A549 (cell line): ENCODE results near the gene EBF4. TPM values are rescaled to one million over a fixed set of nuclear protein-coding genes. Genes with fewer than 3 reads are reported as not detected.

Experiments used
- ATAC-seq, 2 experiments: fragments of 200-7000 bp in 1 of 2; fragments of >200 bp in 1 of 2; cut with Nextera tagmentation in 1 of 2; cut with Tn5 transposase in 1 of 2; 3 replicates each; pipeline versions ENCODE4 v1.8.0 to v1.9.1; 2018 to 2020; ENCODE audit warnings: mild to moderate bottlenecking in 1 of 2, moderate library complexity in 1 of 2
- CTCF ChIA-PET: fragments of 300-600 bp; sonication (Branson Sonifier 250); formaldehyde crosslinking; extraction: SDS; loops from one replicate; lab custom pipeline; 2021; ENCODE audit warnings: antibody characterized with exemption, inconsistent platforms; lab: Yijun Ruan, JAX
- POLR2A ChIA-PET: fragments of 350-600 bp; formaldehyde crosslinking; extraction: SDS; loops from one replicate; lab custom pipeline; 2021; ENCODE audit warnings: antibody characterized with exemption, inconsistent platforms; lab: Yijun Ruan, JAX
- DNase-seq, 2 experiments: peaks; one replicate each; pipeline versions ENCODE4 v3.0.0 to v3.0.0-alpha.2; 2011 to 2016; ENCODE audit warnings: low read depth in 1 of 2, low spot score in 1 of 2
- FAIRE-seq: peaks from 2 replicates; lab custom pipeline; 2011; peaks lifted over from hg19 to GRCh38; lab: Jason Lieb, UNC
- H3K27ac ChIP-seq, 2 experiments: fragments of >200 bp; sonication (Bioruptor Twin); formaldehyde crosslinking; 3 replicates each; pipeline ENCODE4 v1.5.1; 2016 to 2017
- H3K4me1 ChIP-seq: fragments of >200 bp; sonication (Bioruptor Twin); formaldehyde crosslinking; 3 replicates; pipeline ENCODE4 v1.6.1; 2016
- H3K4me2 ChIP-seq: fragments of >200 bp; sonication (Bioruptor Twin); formaldehyde crosslinking; 3 replicates; pipeline ENCODE4 v1.6.1; 2016
- H3K4me3 ChIP-seq: fragments of >200 bp; sonication (Bioruptor Twin); formaldehyde crosslinking; 3 replicates; pipeline ENCODE4 v1.5.1; 2016
- H3K9me3 ChIP-seq: fragments of >200 bp; sonication (Bioruptor Twin); formaldehyde crosslinking; 3 replicates; pipeline ENCODE4 v1.6.1; 2016
- BHLHE40 ChIP-seq: IDR thresholded peaks from 2 replicates; pipeline ENCODE4 v1.6.1; 2012; ENCODE audit warnings: low read depth, low read length, inconsistent platforms
- CBX8 ChIP-seq: fragments of 200-600 bp; sonication (generic); IDR thresholded peaks from 2 replicates; pipeline ENCODE4 v1.6.1; 2016
- CEBPB ChIP-seq, 2 experiments: fragments of >200 bp in 1 of 2; sonication (Bioruptor Twin) in 1 of 2; formaldehyde crosslinking in 1 of 2; IDR thresholded peaks; 2 replicates each; pipeline ENCODE4 v1.6.1; 2012 to 2016
- CHD2 ChIP-seq: fragments of 150-350 bp; IDR thresholded peaks from 2 replicates; pipeline ENCODE4 v1.6.1; 2014; ENCODE audit warnings: low read length; ENCODE audit not compliant: partially characterized antibody
- EHMT2 ChIP-seq: fragments of 200-600 bp; sonication (generic); IDR thresholded peaks from 2 replicates; pipeline ENCODE4 v1.6.1; 2016; ENCODE audit warnings: antibody characterized with exemption, low read depth, mild to moderate bottlenecking, moderate library complexity
- ESRRA ChIP-seq: fragments of 150-350 bp; IDR thresholded peaks from 2 replicates; pipeline ENCODE4 v1.6.1; 2014; ENCODE audit warnings: mild to moderate bottlenecking, low read length, borderline replicate concordance
- FOSB ChIP-seq: fragments of 250-450 bp; sonication (Bioruptor Pico); IDR thresholded peaks from 2 replicates; pipeline ENCODE4 v1.5.0; 2020; ENCODE audit warnings: mild to moderate bottlenecking, moderate library complexity
- FOXS1 ChIP-seq: fragments of 250-450 bp; sonication (Bioruptor Pico); IDR thresholded peaks from 2 replicates; pipeline ENCODE4 v1.5.0; 2020; ENCODE audit warnings: mild to moderate bottlenecking, moderate library complexity
- HOXB13 ChIP-seq: fragments of 250-450 bp; sonication (Bioruptor Pico); IDR thresholded peaks from 2 replicates; pipeline ENCODE4 v1.5.0; 2020; ENCODE audit warnings: low read depth, mild to moderate bottlenecking, moderate library complexity
- HOXB5 ChIP-seq: fragments of 250-450 bp; sonication (Bioruptor Pico); IDR thresholded peaks from 2 replicates; pipeline ENCODE4 v1.5.0; 2020; ENCODE audit warnings: mild to moderate bottlenecking, moderate library complexity
- JUN ChIP-seq, 2 experiments: fragments of >200 bp; sonication (Bioruptor Twin); formaldehyde crosslinking; IDR thresholded peaks; 2 replicates in 1 of 2; 3 replicates in 1 of 2; pipeline ENCODE4 v1.6.1; 2016 to 2017
- KDM1A ChIP-seq: fragments of 200-600 bp; sonication (generic); IDR thresholded peaks from 2 replicates; pipeline ENCODE4 v1.6.1; 2016; ENCODE audit warnings: low read depth, mild to moderate bottlenecking
- KDM5A ChIP-seq: fragments of 200-600 bp; sonication (generic); IDR thresholded peaks from 2 replicates; pipeline ENCODE4 v1.6.1; 2016; ENCODE audit warnings: antibody characterized with exemption, mild to moderate bottlenecking
- MAFK ChIP-seq: fragments of 450-650 bp; IDR thresholded peaks from 2 replicates; pipeline ENCODE4 v1.6.1; 2014; ENCODE audit not compliant: partially characterized antibody
- NFE2L2 ChIP-seq: fragments of 150-350 bp; conservative IDR thresholded peaks from 2 replicates; pipeline ENCODE4 v1.6.1; 2014; ENCODE audit warnings: low read length
- NPAS2 ChIP-seq: fragments of 250-450 bp; sonication (Bioruptor Pico); IDR thresholded peaks from 2 replicates; pipeline ENCODE4 v1.8.0; 2022; ENCODE audit warnings: mild to moderate bottlenecking, moderate library complexity, borderline replicate concordance
- PHF8 ChIP-seq: fragments of 200-600 bp; sonication (generic); IDR thresholded peaks from 2 replicates; pipeline ENCODE4 v1.6.1; 2016; ENCODE audit warnings: low read depth, mild to moderate bottlenecking, antibody characterized with exemption, moderate library complexity, borderline replicate concordance
- RAD21 ChIP-seq, 2 experiments: fragments of >200 bp in 1 of 2; sonication (Bioruptor Twin) in 1 of 2; formaldehyde crosslinking in 1 of 2; IDR thresholded peaks in 1 of 2; conservative IDR thresholded peaks in 1 of 2; 2 replicates in 1 of 2; 3 replicates in 1 of 2; pipeline ENCODE4 v1.6.1; 2012 to 2018; ENCODE audit warnings: inconsistent platforms in 1 of 2
- RCOR1 ChIP-seq: fragments of 150-350 bp; IDR thresholded peaks from 2 replicates; pipeline ENCODE4 v1.6.1; 2014; ENCODE audit warnings: antibody characterized with exemption, low read length, low read depth
- RFX5 ChIP-seq: fragments of 450-650 bp; IDR thresholded peaks from 2 replicates; pipeline ENCODE4 v1.7.1; 2014; ENCODE audit warnings: antibody characterized with exemption, mild to moderate bottlenecking, moderate library complexity
- RNF2 ChIP-seq: fragments of 200-600 bp; sonication (generic); IDR thresholded peaks from 2 replicates; pipeline ENCODE4 v1.6.1; 2016; ENCODE audit warnings: low read depth, mild to moderate bottlenecking, antibody characterized with exemption, moderate library complexity, borderline replicate concordance
- SREBF2 ChIP-seq: fragments of 450-650 bp; IDR thresholded peaks from 2 replicates; pipeline ENCODE4 v1.6.1; 2014; ENCODE audit warnings: mild to moderate bottlenecking, moderate library complexity
- ZC3H11A ChIP-seq: fragments of 450-650 bp; IDR thresholded peaks from 2 replicates; pipeline ENCODE4 v1.6.1; 2014; ENCODE audit warnings: antibody characterized with exemption, mild to moderate bottlenecking
- ZFP36 ChIP-seq: fragments of 450-650 bp; IDR thresholded peaks from 2 replicates; pipeline ENCODE4 v1.6.1; 2014; ENCODE audit warnings: borderline replicate concordance; ENCODE audit not compliant: partially characterized antibody
- WGBS: methylation state at CpG from one replicate; pipeline ENCODE4 v1.1.6; 2017; ENCODE audit errors: missing lambda C conversion rate; 5-methylcytosine and 5-hydroxymethylcytosine counted together
- polyA plus RNA-seq, 4 experiments: library from polyadenylated mRNA; depleted of rRNA in 3 of 4; stranded (reverse); fragments of >200 nt; fragmentation: RNase III in 1 of 4; extraction: RNeasy Plus Mini Kit Qiagen cat#74134 plus additional on column Dnase treatment in 1 of 4; gene quantifications; 2 replicates in 3 of 4; 3 replicates in 1 of 4; pipeline ENCODE4 v1.2.3, GENCODE V29; 2011 to 2017
- TF ChIP-seq, protein P1 (sequence below): fragments of 250-450 bp; sonication (Bioruptor Pico); IDR thresholded peaks from 2 replicates; pipeline ENCODE4 v1.5.0; 2020; ENCODE audit warnings: low read depth, mild to moderate bottlenecking, moderate library complexity
- TF ChIP-seq, protein P2 (sequence below): IDR thresholded peaks from 2 replicates; pipeline ENCODE4 v1.6.1; 2012
- TF ChIP-seq, protein P3 (sequence below): fragments of 450-650 bp; IDR thresholded peaks from 2 replicates; pipeline ENCODE4 v1.6.1; 2014; ENCODE audit warnings: antibody characterized with exemption
- TF ChIP-seq, protein P4 (sequence below): fragments of 200-600 bp; sonication (generic); IDR thresholded peaks from 2 replicates; pipeline ENCODE4 v1.6.1; 2016; ENCODE audit warnings: antibody characterized with exemption, mild to moderate bottlenecking, moderate library complexity
- TF ChIP-seq, protein P5 (sequence below): IDR thresholded peaks from 2 replicates; pipeline ENCODE4 v1.6.1; 2012; ENCODE audit warnings: low read depth, borderline replicate concordance
- TF ChIP-seq, protein P6 (sequence below): fragments of >200 bp; sonication (Bioruptor Twin); formaldehyde crosslinking; IDR thresholded peaks from 2 replicates; pipeline ENCODE4 v1.6.1; 2016
- TF ChIP-seq, protein P7 (sequence below): IDR thresholded peaks from 2 replicates; pipeline ENCODE4 v1.6.1; 2012

The EBF4 gene
- polyA plus RNA-seq, 2 of the 4 experiments (the other 2 are of a cell fraction), result 2.2 to 3.2 TPM

DNA sequence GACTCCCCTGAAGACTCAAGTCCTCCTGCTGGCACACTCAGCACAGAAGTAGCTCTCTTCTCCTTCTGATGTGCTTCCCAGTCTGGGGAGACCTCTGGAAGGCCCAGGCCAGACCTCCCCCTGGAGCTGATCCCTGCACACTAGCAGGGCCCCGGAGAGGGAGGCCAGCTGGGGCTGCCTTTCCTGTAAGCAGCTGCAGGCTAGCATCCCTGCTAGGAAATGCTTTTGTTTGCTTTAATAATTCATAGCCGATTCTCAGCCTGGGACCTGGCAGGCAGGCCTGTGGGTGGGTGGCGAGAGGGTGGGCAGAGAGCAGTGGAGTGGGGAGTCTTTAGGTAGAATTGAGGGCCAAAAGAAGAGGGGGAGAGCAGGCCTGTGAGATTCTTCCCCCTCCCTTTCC, 5.2 kb downstream of the EBF4 start:
- H3K4me3 ChIP-seq, result no peak overlapping the region
- H3K27ac ChIP-seq, result no peak overlapping the region
- DNase-seq (no peak), ATAC-seq (no peak), FAIRE-seq (no peak)
- POLR2A ChIA-PET, result no interaction called here
- no peak overlapping the region for H3K4me2 ChIP-seq
- CTCF ChIA-PET, result interaction anchor here (0.9 to 2.9 kb wide), 2 partner anchors 12 kb away, joined by 3 to 8 read pairs; no protein-coding TSS in a partner anchor
- WGBS, result 45% methylated on average over 3 of the region's 3 CpGs
- TF ChIP-seq ESRRA, result no peak
- no peak for TF ChIP-seq SREBF2
- TF ChIP-seq KDM1A, result no peak
- TF ChIP-seq, protein P1, sequence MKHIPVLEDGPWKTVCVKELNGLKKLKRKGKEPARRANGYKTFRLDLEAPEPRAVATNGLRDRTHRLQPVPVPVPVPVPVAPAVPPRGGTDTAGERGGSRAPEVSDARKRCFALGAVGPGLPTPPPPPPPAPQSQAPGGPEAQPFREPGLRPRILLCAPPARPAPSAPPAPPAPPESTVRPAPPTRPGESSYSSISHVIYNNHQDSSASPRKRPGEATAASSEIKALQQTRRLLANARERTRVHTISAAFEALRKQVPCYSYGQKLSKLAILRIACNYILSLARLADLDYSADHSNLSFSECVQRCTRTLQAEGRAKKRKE (CRISPR knock-in tag), result no peak
- no peak for TF ChIP-seq EHMT2
- TF ChIP-seq HOXB13, result no peak
- TF ChIP-seq JUN (IDR thresholded peaks at IDR 0.05), result no peak
- TF ChIP-seq HOXB5 (CRISPR knock-in tag), result no peak
- no peak for TF ChIP-seq CBX8
- TF ChIP-seq, protein P2, sequence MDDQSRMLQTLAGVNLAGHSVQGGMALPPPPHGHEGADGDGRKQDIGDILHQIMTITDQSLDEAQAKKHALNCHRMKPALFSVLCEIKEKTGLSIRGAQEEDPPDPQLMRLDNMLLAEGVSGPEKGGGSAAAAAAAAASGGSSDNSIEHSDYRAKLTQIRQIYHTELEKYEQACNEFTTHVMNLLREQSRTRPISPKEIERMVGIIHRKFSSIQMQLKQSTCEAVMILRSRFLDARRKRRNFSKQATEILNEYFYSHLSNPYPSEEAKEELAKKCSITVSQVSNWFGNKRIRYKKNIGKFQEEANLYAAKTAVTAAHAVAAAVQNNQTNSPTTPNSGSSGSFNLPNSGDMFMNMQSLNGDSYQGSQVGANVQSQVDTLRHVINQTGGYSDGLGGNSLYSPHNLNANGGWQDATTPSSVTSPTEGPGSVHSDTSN, result no peak
- TF ChIP-seq RAD21 (conservative IDR thresholded peaks at IDR 0.05 in 1 of 2, IDR thresholded peaks at IDR 0.05 in 1 of 2), result no peak
- TF ChIP-seq BHLHE40, result no peak
- TF ChIP-seq FOSB, result no peak
- no peak for TF ChIP-seq CEBPB (IDR thresholded peaks at IDR 0.05)
- TF ChIP-seq, protein P3, sequence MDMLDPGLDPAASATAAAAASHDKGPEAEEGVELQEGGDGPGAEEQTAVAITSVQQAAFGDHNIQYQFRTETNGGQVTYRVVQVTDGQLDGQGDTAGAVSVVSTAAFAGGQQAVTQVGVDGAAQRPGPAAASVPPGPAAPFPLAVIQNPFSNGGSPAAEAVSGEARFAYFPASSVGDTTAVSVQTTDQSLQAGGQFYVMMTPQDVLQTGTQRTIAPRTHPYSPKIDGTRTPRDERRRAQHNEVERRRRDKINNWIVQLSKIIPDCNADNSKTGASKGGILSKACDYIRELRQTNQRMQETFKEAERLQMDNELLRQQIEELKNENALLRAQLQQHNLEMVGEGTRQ, result no peak
- TF ChIP-seq, protein P4, sequence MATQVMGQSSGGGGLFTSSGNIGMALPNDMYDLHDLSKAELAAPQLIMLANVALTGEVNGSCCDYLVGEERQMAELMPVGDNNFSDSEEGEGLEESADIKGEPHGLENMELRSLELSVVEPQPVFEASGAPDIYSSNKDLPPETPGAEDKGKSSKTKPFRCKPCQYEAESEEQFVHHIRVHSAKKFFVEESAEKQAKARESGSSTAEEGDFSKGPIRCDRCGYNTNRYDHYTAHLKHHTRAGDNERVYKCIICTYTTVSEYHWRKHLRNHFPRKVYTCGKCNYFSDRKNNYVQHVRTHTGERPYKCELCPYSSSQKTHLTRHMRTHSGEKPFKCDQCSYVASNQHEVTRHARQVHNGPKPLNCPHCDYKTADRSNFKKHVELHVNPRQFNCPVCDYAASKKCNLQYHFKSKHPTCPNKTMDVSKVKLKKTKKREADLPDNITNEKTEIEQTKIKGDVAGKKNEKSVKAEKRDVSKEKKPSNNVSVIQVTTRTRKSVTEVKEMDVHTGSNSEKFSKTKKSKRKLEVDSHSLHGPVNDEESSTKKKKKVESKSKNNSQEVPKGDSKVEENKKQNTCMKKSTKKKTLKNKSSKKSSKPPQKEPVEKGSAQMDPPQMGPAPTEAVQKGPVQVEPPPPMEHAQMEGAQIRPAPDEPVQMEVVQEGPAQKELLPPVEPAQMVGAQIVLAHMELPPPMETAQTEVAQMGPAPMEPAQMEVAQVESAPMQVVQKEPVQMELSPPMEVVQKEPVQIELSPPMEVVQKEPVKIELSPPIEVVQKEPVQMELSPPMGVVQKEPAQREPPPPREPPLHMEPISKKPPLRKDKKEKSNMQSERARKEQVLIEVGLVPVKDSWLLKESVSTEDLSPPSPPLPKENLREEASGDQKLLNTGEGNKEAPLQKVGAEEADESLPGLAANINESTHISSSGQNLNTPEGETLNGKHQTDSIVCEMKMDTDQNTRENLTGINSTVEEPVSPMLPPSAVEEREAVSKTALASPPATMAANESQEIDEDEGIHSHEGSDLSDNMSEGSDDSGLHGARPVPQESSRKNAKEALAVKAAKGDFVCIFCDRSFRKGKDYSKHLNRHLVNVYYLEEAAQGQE, result no peak
- no peak for TF ChIP-seq KDM5A
- no peak for TF ChIP-seq PHF8
- TF ChIP-seq NFE2L2, result no peak
- TF ChIP-seq, protein P5, sequence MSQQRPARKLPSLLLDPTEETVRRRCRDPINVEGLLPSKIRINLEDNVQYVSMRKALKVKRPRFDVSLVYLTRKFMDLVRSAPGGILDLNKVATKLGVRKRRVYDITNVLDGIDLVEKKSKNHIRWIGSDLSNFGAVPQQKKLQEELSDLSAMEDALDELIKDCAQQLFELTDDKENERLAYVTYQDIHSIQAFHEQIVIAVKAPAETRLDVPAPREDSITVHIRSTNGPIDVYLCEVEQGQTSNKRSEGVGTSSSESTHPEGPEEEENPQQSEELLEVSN, result no peak
- H3K4me1 ChIP-seq, result peaks cover 5% of the 10 kb centered on the region; the same call in 1 of the 3 replicates
- H3K9me3 ChIP-seq, result no peaks in the 10 kb centered on the region

DNA sequence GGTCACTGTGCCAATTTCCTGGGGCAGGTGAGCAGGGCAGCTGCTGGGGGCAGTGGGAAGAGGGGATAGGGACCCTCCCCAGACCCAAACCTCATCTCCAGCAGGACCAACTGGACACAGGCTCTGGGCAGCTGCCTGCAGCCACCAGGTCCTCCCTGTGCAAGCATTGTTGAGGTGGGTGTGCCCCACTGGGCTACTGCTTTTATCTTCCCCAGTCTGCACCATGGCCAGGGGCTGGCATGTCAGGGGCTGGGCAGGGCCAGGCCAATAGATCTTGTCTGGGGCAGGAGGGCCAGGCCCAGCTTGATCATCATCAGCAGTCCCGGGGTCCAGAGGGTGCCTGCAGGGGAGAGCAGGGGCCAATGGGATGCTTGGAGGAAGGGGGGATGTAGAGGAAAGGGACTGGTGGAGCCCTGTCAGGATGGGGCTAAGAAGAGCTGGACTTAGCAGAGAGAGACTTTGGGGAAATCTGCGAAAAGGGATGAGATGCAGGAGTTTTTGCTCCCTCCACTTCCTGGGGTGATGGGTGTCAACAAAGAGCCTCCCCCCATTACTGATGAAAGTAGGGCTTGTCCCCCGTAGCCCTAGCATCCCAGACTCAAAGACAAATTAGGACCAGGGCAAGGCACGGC, 5.7 kb downstream of the EBF4 start:
- no peak for ATAC-seq
- no peak overlapping the region for H3K4me3 ChIP-seq
- POLR2A ChIA-PET, result no interaction called here
- no peak for DNase-seq
- H3K4me2 ChIP-seq, result no peak overlapping the region
- H3K4me1 ChIP-seq, result peaks cover 5% of the 10 kb centered on the region; the same call in 1 of the 3 replicates
- CTCF ChIA-PET, result interaction anchor here (0.9 to 2.9 kb wide), 3 partner anchors 12 to 44 kb away, joined by 3 to 8 read pairs (median 6); no protein-coding TSS in a partner anchor
- WGBS, result 40% methylated on average over 4 of the region's 4 CpGs
- no peak overlapping the region for H3K27ac ChIP-seq
- TF ChIP-seq HOXB5 (CRISPR knock-in tag), result no peak
- no peak for TF ChIP-seq PHF8
- no peak for TF ChIP-seq MAFK
- no peak for TF ChIP-seq RCOR1
- no peak for TF ChIP-seq NPAS2 (CRISPR knock-in tag)
- TF ChIP-seq, protein P6, sequence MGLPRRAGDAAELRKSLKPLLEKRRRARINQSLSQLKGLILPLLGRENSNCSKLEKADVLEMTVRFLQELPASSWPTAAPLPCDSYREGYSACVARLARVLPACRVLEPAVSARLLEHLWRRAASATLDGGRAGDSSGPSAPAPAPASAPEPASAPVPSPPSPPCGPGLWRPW, result no peak
- no peak for TF ChIP-seq RFX5
- TF ChIP-seq FOXS1 (CRISPR knock-in tag), result no peak
- TF ChIP-seq RNF2, result no peak
- no peak for TF ChIP-seq ZFP36
- TF ChIP-seq, protein P7, sequence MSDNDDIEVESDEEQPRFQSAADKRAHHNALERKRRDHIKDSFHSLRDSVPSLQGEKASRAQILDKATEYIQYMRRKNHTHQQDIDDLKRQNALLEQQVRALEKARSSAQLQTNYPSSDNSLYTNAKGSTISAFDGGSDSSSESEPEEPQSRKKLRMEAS, result no peak
- TF ChIP-seq CEBPB (IDR thresholded peaks at IDR 0.05), result no peak
- TF ChIP-seq ZC3H11A, result no peak
- TF ChIP-seq CBX8, result no peak
- no peak for TF ChIP-seq CHD2
- no peak for TF ChIP-seq KDM1A
- TF ChIP-seq, all 56 proteins: peak for 0
- H3K9me3 ChIP-seq, result no peaks in the 10 kb centered on the region
- FAIRE-seq, result no peak
